ENCODE measurements around the gene PKD2. TPM values are rescaled to one million over a fixed set of nuclear protein-coding genes. Genes with fewer than 3 reads are reported as not detected.

Gene PKD2
- total and polyA plus RNA-seq, 2 of the 13 experiments (the other 11 are each of a cell fraction or from before 2014, with no cell fraction given): 5.6 to 9.1 TPM

GRCh38 chr4:88109123-88109881 is 101.9 kb downstream of the PKD2 start (continued):
- TF ChIP-seq, protein P1, sequence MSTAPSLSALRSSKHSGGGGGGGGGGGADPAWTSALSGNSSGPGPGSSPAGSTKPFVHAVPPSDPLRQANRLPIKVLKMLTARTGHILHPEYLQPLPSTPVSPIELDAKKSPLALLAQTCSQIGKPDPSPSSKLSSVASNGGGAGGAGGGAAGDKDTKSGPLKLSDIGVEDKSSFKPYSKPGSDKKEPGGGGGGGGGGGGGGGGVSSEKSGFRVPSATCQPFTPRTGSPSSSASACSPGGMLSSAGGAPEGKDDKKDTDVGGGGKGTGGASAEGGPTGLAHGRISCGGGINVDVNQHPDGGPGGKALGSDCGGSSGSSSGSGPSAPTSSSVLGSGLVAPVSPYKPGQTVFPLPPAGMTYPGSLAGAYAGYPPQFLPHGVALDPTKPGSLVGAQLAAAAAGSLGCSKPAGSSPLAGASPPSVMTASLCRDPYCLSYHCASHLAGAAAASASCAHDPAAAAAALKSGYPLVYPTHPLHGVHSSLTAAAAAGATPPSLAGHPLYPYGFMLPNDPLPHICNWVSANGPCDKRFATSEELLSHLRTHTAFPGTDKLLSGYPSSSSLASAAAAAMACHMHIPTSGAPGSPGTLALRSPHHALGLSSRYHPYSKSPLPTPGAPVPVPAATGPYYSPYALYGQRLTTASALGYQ (CRISPR knock-in tag; IDR thresholded peaks at IDR 0.05): peak; percentile 87
- peak; percentile 63; the same call in 1 of the 2 replicates for TF ChIP-seq REPIN1 (CRISPR knock-in tag; IDR thresholded peaks at IDR 0.05; ENCODE audit: borderline replicate concordance, low read depth)
- TF ChIP-seq ZNF616 (CRISPR knock-in tag; IDR thresholded peaks at IDR 0.05; ENCODE audit: low read depth): no peak
- TF ChIP-seq TAF15 (IDR thresholded peaks at IDR 0.05; ENCODE audit: low read depth, low read length, poor library complexity, severe bottlenecking): no peak
- TF ChIP-seq, protein P2, sequence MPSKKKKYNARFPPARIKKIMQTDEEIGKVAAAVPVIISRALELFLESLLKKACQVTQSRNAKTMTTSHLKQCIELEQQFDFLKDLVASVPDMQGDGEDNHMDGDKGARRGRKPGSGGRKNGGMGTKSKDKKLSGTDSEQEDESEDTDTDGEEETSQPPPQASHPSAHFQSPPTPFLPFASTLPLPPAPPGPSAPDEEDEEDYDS (CRISPR knock-in tag; IDR thresholded peaks at IDR 0.05): no peak
- peak; percentile 96 for TF ChIP-seq ZMYM2 (CRISPR knock-in tag; IDR thresholded peaks at IDR 0.05)
- no peak for TF ChIP-seq TFE3 (CRISPR knock-in tag; IDR thresholded peaks at IDR 0.05)
- 0 out of 2 replicates have a peak, but pooled peaks have one; percentile 37 for TF ChIP-seq ZNF761 (CRISPR knock-in tag; conservative IDR thresholded peaks at IDR 0.05)
- TF ChIP-seq MIER3 (CRISPR knock-in tag; IDR thresholded peaks at IDR 0.05; ENCODE audit: borderline replicate concordance): peak; percentile 86; the same call in 1 of the 2 replicates
- no peak for TF ChIP-seq PATZ1 (CRISPR knock-in tag; IDR thresholded peaks at IDR 0.05)
- TF ChIP-seq RCOR2 (CRISPR knock-in tag; IDR thresholded peaks at IDR 0.05): peak; percentile 76; the same call in 1 of the 2 replicates
- no peak for TF ChIP-seq ZNF33A (CRISPR knock-in tag; IDR thresholded peaks at IDR 0.05; ENCODE audit: borderline replicate concordance)
- no peak; the same call in 1 of the 2 replicates for TF ChIP-seq DMAP1 (CRISPR knock-in tag; IDR thresholded peaks at IDR 0.05)
- TF ChIP-seq ZNF234 (CRISPR knock-in tag; conservative IDR thresholded peaks at IDR 0.05): no peak
- peak; percentile 46; the same call in 1 of the 2 replicates for TF ChIP-seq MEF2D (CRISPR knock-in tag; IDR thresholded peaks at IDR 0.05)
- no peak; the same call in 1 of the 2 replicates for TF ChIP-seq SNAPC2 (CRISPR knock-in tag; IDR thresholded peaks at IDR 0.05)
- TF ChIP-seq, protein P3, sequence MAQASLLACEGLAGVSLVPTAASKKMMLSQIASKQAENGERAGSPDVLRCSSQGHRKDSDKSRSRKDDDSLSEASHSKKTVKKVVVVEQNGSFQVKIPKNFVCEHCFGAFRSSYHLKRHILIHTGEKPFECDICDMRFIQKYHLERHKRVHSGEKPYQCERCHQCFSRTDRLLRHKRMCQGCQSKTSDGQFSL (CRISPR knock-in tag; IDR thresholded peaks at IDR 0.05): no peak
- 0 out of 2 replicates have a peak, but pooled peaks have one; percentile 28 for TF ChIP-seq SP140L (CRISPR knock-in tag; IDR thresholded peaks at IDR 0.05; ENCODE audit: borderline replicate concordance)
- no peak for TF ChIP-seq SMYD3 (CRISPR knock-in tag; IDR thresholded peaks at IDR 0.05)
- TF ChIP-seq, protein P4, sequence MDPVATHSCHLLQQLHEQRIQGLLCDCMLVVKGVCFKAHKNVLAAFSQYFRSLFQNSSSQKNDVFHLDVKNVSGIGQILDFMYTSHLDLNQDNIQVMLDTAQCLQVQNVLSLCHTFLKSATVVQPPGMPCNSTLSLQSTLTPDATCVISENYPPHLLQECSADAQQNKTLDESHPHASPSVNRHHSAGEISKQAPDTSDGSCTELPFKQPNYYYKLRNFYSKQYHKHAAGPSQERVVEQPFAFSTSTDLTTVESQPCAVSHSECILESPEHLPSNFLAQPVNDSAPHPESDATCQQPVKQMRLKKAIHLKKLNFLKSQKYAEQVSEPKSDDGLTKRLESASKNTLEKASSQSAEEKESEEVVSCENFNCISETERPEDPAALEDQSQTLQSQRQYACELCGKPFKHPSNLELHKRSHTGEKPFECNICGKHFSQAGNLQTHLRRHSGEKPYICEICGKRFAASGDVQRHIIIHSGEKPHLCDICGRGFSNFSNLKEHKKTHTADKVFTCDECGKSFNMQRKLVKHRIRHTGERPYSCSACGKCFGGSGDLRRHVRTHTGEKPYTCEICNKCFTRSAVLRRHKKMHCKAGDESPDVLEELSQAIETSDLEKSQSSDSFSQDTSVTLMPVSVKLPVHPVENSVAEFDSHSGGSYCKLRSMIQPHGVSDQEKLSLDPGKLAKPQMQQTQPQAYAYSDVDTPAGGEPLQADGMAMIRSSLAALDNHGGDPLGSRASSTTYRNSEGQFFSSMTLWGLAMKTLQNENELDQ (CRISPR knock-in tag; IDR thresholded peaks at IDR 0.05; ENCODE audit: borderline replicate concordance): no peak
- peak; percentile 97 for TF ChIP-seq BCL6 (CRISPR knock-in tag; IDR thresholded peaks at IDR 0.05)

All from HepG2 (cell line).